OCI-LY1 (cell line): ENCODE measurements around the gene ADAMTS18.
"Not testable (repeated sequence)": the region's sequence is repeated elsewhere in the genome, so short reads cannot be mapped to it uniquely, and the experiment has no call there.

ENCODE experiments used
- H2AFZ ChIP-seq: fragments of 200-600 bp; sonication (generic), shearing (Covaris generic); 2 replicates; pipeline ENCODE4 v1.6.0; 2014; ENCODE audit warnings: antibody characterized with exemption, mild to moderate bottlenecking, low read length
- H3F3A ChIP-seq: fragments of 200-600 bp; sonication (generic), shearing (Covaris generic); 2 replicates; pipeline ENCODE4 v1.6.0; 2014; ENCODE audit warnings: mild to moderate bottlenecking, antibody characterized with exemption, low read length, moderate library complexity; ENCODE audit not compliant: insufficient read depth
- H3K27ac ChIP-seq: fragments of 200-600 bp; sonication (generic); 2 replicates; pipeline ENCODE4 v1.5.1; 2014; ENCODE audit warnings: low read length, mixed run types, mild to moderate bottlenecking, low read depth; ENCODE audit not compliant: poor library complexity, severe bottlenecking
- H3K27me3 ChIP-seq: fragments of 200-600 bp; sonication (generic); 2 replicates; pipeline ENCODE4 v1.6.0; 2014; ENCODE audit warnings: antibody characterized with exemption, mild to moderate bottlenecking, low read length, moderate library complexity; ENCODE audit not compliant: insufficient read depth
- H3K36me3 ChIP-seq: fragments of 200-600 bp; sonication (generic); 2 replicates; pipeline ENCODE4 v1.6.1; 2014; ENCODE audit warnings: mild to moderate bottlenecking, antibody characterized with exemption, low read length, moderate library complexity, mixed read lengths; ENCODE audit not compliant: insufficient read depth
- H3K4me1 ChIP-seq: fragments of 200-600 bp; sonication (generic); 2 replicates; pipeline ENCODE4 v1.5.1; 2014; ENCODE audit warnings: mild to moderate bottlenecking, low read length, moderate library complexity; ENCODE audit not compliant: insufficient read depth, severe bottlenecking
- H3K4me2 ChIP-seq: fragments of 200-600 bp; sonication (generic), shearing (Covaris generic); 2 replicates; pipeline ENCODE4 v1.6.1; 2014; ENCODE audit warnings: low read length
- H3K4me3 ChIP-seq: fragments of 200-600 bp; sonication (generic); 2 replicates; pipeline ENCODE4 v1.5.1; 2014; ENCODE audit warnings: low read length, low read depth, mild to moderate bottlenecking, mixed read lengths; ENCODE audit not compliant: poor library complexity, severe bottlenecking
- H3K79me2 ChIP-seq: fragments of 200-600 bp; shearing (Covaris generic); 2 replicates; pipeline ENCODE4 v1.6.1; 2016; ENCODE audit warnings: mixed run types, low read length, mixed read lengths; ENCODE audit not compliant: insufficient read depth
- H3K9ac ChIP-seq: fragments of 200-600 bp; sonication (generic), shearing (Covaris generic); 2 replicates; pipeline ENCODE4 v1.6.1; 2014; ENCODE audit warnings: mild to moderate bottlenecking, low read length, mixed read lengths
- H3K9me2 ChIP-seq: fragments of 200-600 bp; sonication (generic), shearing (Covaris generic); 2 replicates; pipeline ENCODE4 v1.6.1; 2014; ENCODE audit warnings: low read depth, mild to moderate bottlenecking, low read length, mixed read lengths
- H3K9me3 ChIP-seq: fragments of 200-600 bp; shearing (Covaris generic); 2 replicates; pipeline ENCODE4 v1.6.1; 2014; ENCODE audit warnings: low read length, mixed read lengths
- H4K20me1 ChIP-seq: fragments of 200-600 bp; sonication (generic), shearing (Covaris generic); 2 replicates; pipeline ENCODE4 v1.6.0; 2016; ENCODE audit warnings: mild to moderate bottlenecking, low read length; ENCODE audit not compliant: insufficient read depth
- CTCF ChIP-seq: fragments of 200-600 bp; sonication (generic), shearing (Covaris generic); IDR thresholded peaks from 2 replicates; pipeline ENCODE4 v1.5.1; 2017; ENCODE audit warnings: mild to moderate bottlenecking, antibody characterized with exemption, low read length, moderate library complexity, mixed read lengths
- EZH2 ChIP-seq: fragments of 200-600 bp; sonication (generic), shearing (Covaris generic); IDR thresholded peaks from 2 replicates; pipeline ENCODE4 v1.8.0; 2017; ENCODE audit warnings: borderline replicate concordance, mixed run types, mild to moderate bottlenecking, antibody characterized with exemption, low read length, moderate library complexity, mixed read lengths

ADAMTS18 gene

GRCh38 chr16:77250400-77250799, 184.4 kb downstream of the ADAMTS18 start:
- no peaks in the 10 kb centered on the region for H3K9me2 ChIP-seq

GRCh38 chr16:77246150-77246549, 188.7 kb downstream of the ADAMTS18 start:
- TF ChIP-seq EZH2 (no peak), CTCF (no peak)

More at GRCh38 chr16:77250400-77250799, 184.4 kb downstream of the ADAMTS18 start:
- no peaks in the 10 kb centered on the region for H3K79me2 ChIP-seq
- H3K9me3 ChIP-seq: no peaks in the 10 kb centered on the region
- no peaks in the 10 kb centered on the region for H3K36me3 ChIP-seq
- no peaks in the 10 kb centered on the region for H3F3A ChIP-seq
- H3K4me3 ChIP-seq: no peak overlapping the region
- no peak overlapping the region for H3K4me2 ChIP-seq
- no peaks in the 10 kb centered on the region for H4K20me1 ChIP-seq
- no peak overlapping the region for H3K9ac ChIP-seq
- no peaks in the 10 kb centered on the region for H3K4me1 ChIP-seq
- no peak overlapping the region for H2AFZ ChIP-seq
- TF ChIP-seq CTCF (no peak), EZH2 (no peak)
- no peak overlapping the region for H3K27ac ChIP-seq
- no peaks in the 10 kb centered on the region for H3K27me3 ChIP-seq

GRCh38 chr16:77242471-77242870, 192.4 kb downstream of the ADAMTS18 start:
- not testable (repeated sequence) for H3K79me2 ChIP-seq, H3K9ac ChIP-seq, H3K4me1 ChIP-seq, H3K27me3 ChIP-seq, H3K27ac ChIP-seq, H3K36me3 ChIP-seq, H3K4me2 ChIP-seq, H3F3A ChIP-seq, H3K9me3 ChIP-seq, H2AFZ ChIP-seq, H3K9me2 ChIP-seq, H3K4me3 ChIP-seq, H4K20me1 ChIP-seq

More at GRCh38 chr16:77246150-77246549, 188.7 kb downstream of the ADAMTS18 start:
- H3K4me3 ChIP-seq: no peak overlapping the region
- no peaks in the 10 kb centered on the region for H3K9me2 ChIP-seq
- no peak overlapping the region for H2AFZ ChIP-seq
- no peaks in the 10 kb centered on the region for H3K79me2 ChIP-seq
- no peaks in the 10 kb centered on the region for H3K9me3 ChIP-seq
- no peaks in the 10 kb centered on the region for H3K4me1 ChIP-seq
- no peaks in the 10 kb centered on the region for H3K27me3 ChIP-seq
- H3K36me3 ChIP-seq: no peaks in the 10 kb centered on the region
- no peak overlapping the region for H3K27ac ChIP-seq
- H3K4me2 ChIP-seq: no peak overlapping the region
- no peaks in the 10 kb centered on the region for H3F3A ChIP-seq
- no peaks in the 10 kb centered on the region for H4K20me1 ChIP-seq
- no peak overlapping the region for H3K9ac ChIP-seq

- H3K4me3 ChIP-seq: no peak overlapping the region
- no peaks in the 10 kb centered on the region for H3K79me2 ChIP-seq
- TF ChIP-seq CTCF (no peak), EZH2 (no peak)
- H3K27ac ChIP-seq: no peak overlapping the region
- H3K9me2 ChIP-seq: no peaks in the 10 kb centered on the region
- H3K9me3 ChIP-seq: no peaks in the 10 kb centered on the region
- no peak overlapping the region for H2AFZ ChIP-seq
- H3F3A ChIP-seq: no peaks in the 10 kb centered on the region
- H3K36me3 ChIP-seq: no peaks in the 10 kb centered on the region
- no peaks in the 10 kb centered on the region for H3K27me3 ChIP-seq
- H3K9ac ChIP-seq: no peak overlapping the region
- H4K20me1 ChIP-seq: no peaks in the 10 kb centered on the region
- H3K4me2 ChIP-seq: no peak overlapping the region
- H3K4me1 ChIP-seq: no peaks in the 10 kb centered on the region
Observed at GRCh38 chr16:77238593-77238992, 196.2 kb downstream of the ADAMTS18 start.
